Measurements from ENCODE around the gene CABLES1. TPM values are rescaled to one million over a fixed set of nuclear protein-coding genes. Genes with fewer than 3 reads are reported as not detected.
A peak's percentile ranks its signal among the peaks of the same experiment; 100 is the strongest.

The CABLES1 gene
- total and polyA plus RNA-seq, 7 experiments from 2014 or later: 0.11 to 5.7 (median 0.58) TPM; not detected in 3

- intact Hi-C loops (cut with micrococcal nuclease): no loop called here
- POLR2A ChIA-PET: no interaction called here
- H3K4me1 Mint-ChIP-seq: peaks cover under 1 to 28% (median 5%) of the 10 kb centered on the region in 7 donors
- DNase-seq: no peak
- Histone ChIP-seq H3K36me3 (ENCODE audit: control insufficient read depth in 2 of 3, insufficient read depth in 3 of 3, low read length in 3 of 3) (no peaks in the 10 kb centered on the region), H3K27ac (ENCODE audit: low read depth, low read length) (no peak overlapping the region), H3K4me3 (ENCODE audit: low read length) (no peak overlapping the region), H3K9me3 (ENCODE audit: control insufficient read depth in 2 of 3, low read length in 3 of 3) (no peaks in the 10 kb centered on the region), H3K4me1 (ENCODE audit: control insufficient read depth in 2 of 2, insufficient read depth in 2 of 2, low read length in 2 of 2) (no peaks in the 10 kb centered on the region), H3K27me3 (ENCODE audit: control insufficient read depth in 2 of 2, insufficient read depth in 2 of 2, low read length in 2 of 2) (no peaks in the 10 kb centered on the region)
- no peaks in the 10 kb centered on the region for H3K27me3 Mint-ChIP-seq
- ATAC-seq: no peak
- H3K36me3 Mint-ChIP-seq: peaks cover 0 to 9% (median 0%) of the 10 kb centered on the region in 5 donors
- H3K9me3 Mint-ChIP-seq: peaks cover 0 to 3% (median 0%) of the 10 kb centered on the region in 11 donors
- CTCF ChIA-PET: interaction anchor here (0.7 kb wide), 1 partner anchor 230 kb away, joined by 5 read pairs; no protein-coding TSS in a partner anchor
- no peak overlapping the region for H3K27ac Mint-ChIP-seq
- no peak overlapping the region for H3K4me3 Mint-ChIP-seq
These were observed 88.4 kb downstream of the CABLES1 start for GRCh38 chr18:23223641-23224040.

- Mint-ChIP-seq H3K4me1 (peaks cover 4 to 43% (median 12%) of the 10 kb centered on the region in 7 donors), H3K4me3 (no peak overlapping the region), H3K27ac (peak overlapping the region in 1 of 9 donors; percentile 31), H3K27me3 (no peaks in the 10 kb centered on the region), H3K36me3 (peaks cover 0 to 16% (median 0%) of the 10 kb centered on the region in 5 donors), H3K9me3 (peaks cover 0 to 3% (median 0%) of the 10 kb centered on the region in 11 donors)
- no peaks in the 10 kb centered on the region for H3K27me3 ChIP-seq (ENCODE audit: control insufficient read depth in 2 of 2, insufficient read depth in 2 of 2, low read length in 2 of 2)
- no peaks in the 10 kb centered on the region for H3K36me3 ChIP-seq (ENCODE audit: control insufficient read depth in 2 of 3, insufficient read depth in 3 of 3, low read length in 3 of 3)
- DNase-seq (no peak), ATAC-seq (no peak)
- no peak overlapping the region for H3K27ac ChIP-seq (ENCODE audit: low read depth, low read length)
- ChIA-PET CTCF (no interaction called here), POLR2A (no interaction called here)
- no peaks in the 10 kb centered on the region for H3K4me1 ChIP-seq (ENCODE audit: control insufficient read depth in 2 of 2, insufficient read depth in 2 of 2, low read length in 2 of 2)
- intact Hi-C loops (cut with micrococcal nuclease): loop anchor here in 1 of 2 donors (5.0 kb wide), 1 partner anchor 33 kb away; no protein-coding TSS in a partner anchor
- H3K9me3 ChIP-seq (ENCODE audit: control insufficient read depth in 2 of 3, low read length in 3 of 3): no peaks in the 10 kb centered on the region
- no peak overlapping the region for H3K4me3 ChIP-seq (ENCODE audit: low read length)
These were observed 90.2 kb downstream of the CABLES1 start for GRCh38 chr18:23225503-23225902.

GRCh38 chr18:23226391-23226790, 91.1 kb downstream of the CABLES1 start:
- Histone ChIP-seq H3K4me3 (ENCODE audit: low read length) (no peak overlapping the region), H3K9me3 (ENCODE audit: control insufficient read depth in 2 of 3, low read length in 3 of 3) (no peaks in the 10 kb centered on the region), H3K27ac (ENCODE audit: low read depth, low read length) (no peak overlapping the region), H3K27me3 (ENCODE audit: control insufficient read depth in 2 of 2, insufficient read depth in 2 of 2, low read length in 2 of 2) (no peaks in the 10 kb centered on the region), H3K4me1 (ENCODE audit: control insufficient read depth in 2 of 2, insufficient read depth in 2 of 2, low read length in 2 of 2) (peaks cover under 1 to 6% of the 10 kb centered on the region in 2 donors), H3K36me3 (ENCODE audit: control insufficient read depth in 2 of 3, insufficient read depth in 3 of 3, low read length in 3 of 3) (no peaks in the 10 kb centered on the region)
- H3K27me3 Mint-ChIP-seq: no peaks in the 10 kb centered on the region
- ChIA-PET CTCF (interaction anchor here (0.6 to 1.1 kb wide), 2 partner anchors 11 to 314 kb away, joined by 3 to 5 read pairs; no protein-coding TSS in a partner anchor), POLR2A (no interaction called here)
- ATAC-seq: no peak
- peaks cover 4 to 50% (median 16%) of the 10 kb centered on the region in 7 donors for H3K4me1 Mint-ChIP-seq
- no peak for DNase-seq
- intact Hi-C loops (cut with micrococcal nuclease): loop anchor here in 1 of 2 donors (5.0 kb wide), 1 partner anchor 34 kb away; no protein-coding TSS in a partner anchor
- peaks cover 0 to 16% (median 0%) of the 10 kb centered on the region in 5 donors for H3K36me3 Mint-ChIP-seq
- H3K4me3 Mint-ChIP-seq: no peak overlapping the region
- H3K9me3 Mint-ChIP-seq: peaks cover 0 to 4% (median 0%) of the 10 kb centered on the region in 11 donors
- H3K27ac Mint-ChIP-seq: peak overlapping the region in 1 of 9 donors; percentile 22

GRCh38 chr18:23226930-23227725, 91.8 kb downstream of the CABLES1 start:
- Mint-ChIP-seq H3K9me3 (peaks cover 0 to 8% (median 0%) of the 10 kb centered on the region in 11 donors), H3K36me3 (peaks cover 0 to 22% (median 0%) of the 10 kb centered on the region in 5 donors), H3K27ac (no peak overlapping the region), H3K27me3 (no peaks in the 10 kb centered on the region), H3K4me1 (peaks cover 4 to 57% (median 21%) of the 10 kb centered on the region in 7 donors), H3K4me3 (no peak overlapping the region)
- no peaks in the 10 kb centered on the region for H3K27me3 ChIP-seq (ENCODE audit: control insufficient read depth in 2 of 2, insufficient read depth in 2 of 2, low read length in 2 of 2)
- H3K9me3 ChIP-seq (ENCODE audit: control insufficient read depth in 2 of 3, low read length in 3 of 3): no peaks in the 10 kb centered on the region
- ATAC-seq: no peak
- no peaks in the 10 kb centered on the region for H3K36me3 ChIP-seq (ENCODE audit: control insufficient read depth in 2 of 3, insufficient read depth in 3 of 3, low read length in 3 of 3)
- no peak for DNase-seq
- H3K4me3 ChIP-seq (ENCODE audit: low read length): no peak overlapping the region
- H3K27ac ChIP-seq (ENCODE audit: low read depth, low read length): no peak overlapping the region
- ChIA-PET CTCF (interaction anchor here (0.6 to 1.1 kb wide), 2 partner anchors 11 to 313 kb away, joined by 3 to 5 read pairs; no protein-coding TSS in a partner anchor), POLR2A (no interaction called here)
- intact Hi-C loops (cut with micrococcal nuclease): loop anchor here in 1 of 2 donors (5.0 kb wide), 1 partner anchor 35 kb away; no protein-coding TSS in a partner anchor
- peaks cover 7 to 13% of the 10 kb centered on the region in 2 donors for H3K4me1 ChIP-seq (ENCODE audit: control insufficient read depth in 2 of 2, insufficient read depth in 2 of 2, low read length in 2 of 2)

- intact Hi-C loops (cut with micrococcal nuclease): loop anchor here in 1 of 2 donors (5.0 kb wide), 1 partner anchor 35 kb away; no protein-coding TSS in a partner anchor
- Mint-ChIP-seq H3K27me3 (no peaks in the 10 kb centered on the region), H3K4me1 (peaks cover 4 to 61% (median 21%) of the 10 kb centered on the region in 7 donors), H3K36me3 (peaks cover 0 to 26% (median 0%) of the 10 kb centered on the region in 5 donors), H3K4me3 (no peak overlapping the region), H3K27ac (no peak overlapping the region), H3K9me3 (peaks cover 0 to 11% (median 0%) of the 10 kb centered on the region in 11 donors)
- Histone ChIP-seq H3K4me1 (ENCODE audit: control insufficient read depth in 2 of 2, insufficient read depth in 2 of 2, low read length in 2 of 2) (peaks cover 8 to 14% of the 10 kb centered on the region in 2 donors), H3K27ac (ENCODE audit: low read depth, low read length) (no peak overlapping the region), H3K9me3 (ENCODE audit: control insufficient read depth in 2 of 3, low read length in 3 of 3) (no peaks in the 10 kb centered on the region), H3K36me3 (ENCODE audit: control insufficient read depth in 2 of 3, insufficient read depth in 3 of 3, low read length in 3 of 3) (no peaks in the 10 kb centered on the region), H3K27me3 (ENCODE audit: control insufficient read depth in 2 of 2, insufficient read depth in 2 of 2, low read length in 2 of 2) (no peaks in the 10 kb centered on the region), H3K4me3 (ENCODE audit: low read length) (no peak overlapping the region)
- POLR2A ChIA-PET: no interaction called here
- no peak for DNase-seq
- ATAC-seq: no peak
- CTCF ChIA-PET: interaction anchor here (1.1 kb wide), 1 partner anchor 10 kb away, joined by 3 read pairs; no protein-coding TSS in a partner anchor
These were observed 92.4 kb downstream of the CABLES1 start for GRCh38 chr18:23227726-23228070.

- POLR2A ChIA-PET: no interaction called here
- no peak overlapping the region for H3K4me3 ChIP-seq (ENCODE audit: low read length)
- peaks cover 0 to 11% (median 0%) of the 10 kb centered on the region in 11 donors for H3K9me3 Mint-ChIP-seq
These were observed 93.1 kb downstream of the CABLES1 start for GRCh38 chr18:23228102-23229061.

More at GRCh38 chr18:23228102-23229061, 93.1 kb downstream of the CABLES1 start:
- H3K36me3 Mint-ChIP-seq: peaks cover 0 to 31% (median 0%) of the 10 kb centered on the region in 5 donors
- H3K27ac ChIP-seq (ENCODE audit: low read depth, low read length): no peak overlapping the region
- peak in 4 of 9 donors; percentile 7 to 38 (median 9) for DNase-seq
- no peaks in the 10 kb centered on the region for H3K36me3 ChIP-seq (ENCODE audit: control insufficient read depth in 2 of 3, insufficient read depth in 3 of 3, low read length in 3 of 3)
- H3K27me3 ChIP-seq (ENCODE audit: control insufficient read depth in 2 of 2, insufficient read depth in 2 of 2, low read length in 2 of 2): no peaks in the 10 kb centered on the region
- H3K4me3 Mint-ChIP-seq: peak overlapping the region in 4 of 10 donors; percentile 25 to 80 (median 48)
- H3K4me1 Mint-ChIP-seq: peaks cover 4 to 68% (median 21%) of the 10 kb centered on the region in 7 donors
- CTCF ChIA-PET: no interaction called here
- ATAC-seq: no peak
- no peaks in the 10 kb centered on the region for H3K9me3 ChIP-seq (ENCODE audit: control insufficient read depth in 2 of 3, low read length in 3 of 3)
- intact Hi-C loops (cut with micrococcal nuclease): loop anchor here in 1 of 2 donors (5.0 kb wide), 1 partner anchor 36 kb away; no protein-coding TSS in a partner anchor
- peaks cover 8 to 14% of the 10 kb centered on the region in 2 donors for H3K4me1 ChIP-seq (ENCODE audit: control insufficient read depth in 2 of 2, insufficient read depth in 2 of 2, low read length in 2 of 2)
- peak overlapping the region in 6 of 9 donors; percentile 32 to 95 (median 66) for H3K27ac Mint-ChIP-seq
- no peaks in the 10 kb centered on the region for H3K27me3 Mint-ChIP-seq
